WTC11 (cell line): ENCODE data around the gene GGT6.

Source experiments
- ATF6 ChIP-seq: sonication (generic); formaldehyde crosslinking; IDR thresholded peaks from 2 replicates; pipeline ENCODE4 v1.8.1; 2023; ENCODE audit warnings: mild to moderate bottlenecking, missing genetic modification reagents
- CTCF ChIP-seq: fragments of 200-600 bp; IDR thresholded peaks from 2 replicates; pipeline ENCODE4 v1.8.0; 2022; ENCODE audit warnings: antibody characterized with exemption
- ESRRA ChIP-seq: sonication (generic); formaldehyde crosslinking; IDR thresholded peaks from 2 replicates; pipeline ENCODE4 v1.8.1; 2022; ENCODE audit warnings: mild to moderate bottlenecking, missing genetic modification reagents, borderline replicate concordance
- IRF2 ChIP-seq: sonication (generic); formaldehyde crosslinking; IDR thresholded peaks from 2 replicates; pipeline ENCODE4 v1.8.0; 2022; ENCODE audit warnings: low read depth, missing genetic modification reagents, borderline replicate concordance
- JUN ChIP-seq: sonication (generic); formaldehyde crosslinking; IDR thresholded peaks from 2 replicates; pipeline ENCODE4 v1.8.0; 2023; ENCODE audit warnings: mild to moderate bottlenecking, missing genetic modification reagents
- MAX ChIP-seq: sonication (generic); formaldehyde crosslinking; IDR thresholded peaks from 2 replicates; pipeline ENCODE4 v1.8.0; 2022; ENCODE audit warnings: mild to moderate bottlenecking, missing genetic modification reagents
- RORB ChIP-seq: fragments of 250-450 bp; sonication (Bioruptor Pico); IDR thresholded peaks from 2 replicates; pipeline ENCODE4 v1.9.0; 2021; ENCODE audit warnings: mild to moderate bottlenecking
- ZBTB43 ChIP-seq: sonication (generic); formaldehyde crosslinking; IDR thresholded peaks from 2 replicates; pipeline ENCODE4 v1.8.1; 2023; ENCODE audit warnings: mild to moderate bottlenecking, missing genetic modification reagents
- ZNF263 ChIP-seq: sonication (generic); formaldehyde crosslinking; IDR thresholded peaks from 2 replicates; pipeline ENCODE4 v1.8.1; 2022; ENCODE audit warnings: low read depth, mild to moderate bottlenecking, moderate library complexity, missing genetic modification reagents

GRCh38 chr17:4509401-4509800, 51.0 kb downstream of the GGT6 start:
- TF ChIP-seq CTCF (no peak), ESRRA (no peak), ATF6 (no peak), JUN (CRISPR knock-in tag) (no peak), ZBTB43 (no peak), IRF2 (no peak), MAX (CRISPR knock-in tag) (no peak), RORB (CRISPR knock-in tag) (no peak), ZNF263 (CRISPR knock-in tag) (no peak)
